MCF 10A (cell line): Measurements from ENCODE around the gene DCHS2. TPM values are rescaled to one million over a fixed set of nuclear protein-coding genes. Genes with fewer than 3 reads are reported as not detected.

Source experiments
- BruUV-seq: library from RNA; stranded (reverse); fragments of 400-500 nt; replicated peaks from 2 replicates; lab custom pipeline; 2021; lab: Mats Ljungman, UMichigan
- CTCF ChIA-PET: fragments of 300-600 bp; sonication (Branson Sonifier 250); formaldehyde crosslinking; extraction: SDS; loops from one replicate; lab custom pipeline; 2021; ENCODE audit warnings: antibody characterized with exemption, inconsistent platforms; lab: Yijun Ruan, JAX
- POLR2A ChIA-PET: fragments of 300-600, 350-650 bp; sonication (Branson Sonifier 250); formaldehyde crosslinking; extraction: SDS; loops from one replicate; lab custom pipeline; 2020; ENCODE audit warnings: antibody characterized with exemption, inconsistent platforms; lab: Yijun Ruan, JAX
- DNase-seq: peaks from one replicate; pipeline ENCODE4 v3.0.0-alpha.2; 2018; ENCODE audit not compliant: unreplicated experiment
- H3K27ac Mint-ChIP-seq: one replicate; pipeline ENCODE4 v1.8.0; 2022; ENCODE audit warnings: mild to moderate bottlenecking, low read depth, mixed read lengths; ENCODE audit not compliant: unreplicated experiment
- H3K27me3 Mint-ChIP-seq: one replicate; pipeline ENCODE4 v1.8.0; 2022; ENCODE audit warnings: mixed read lengths; ENCODE audit not compliant: insufficient read depth, unreplicated experiment
- H3K36me3 Mint-ChIP-seq: one replicate; pipeline ENCODE4 v1.8.0; 2022; ENCODE audit warnings: mild to moderate bottlenecking, moderate library complexity, mixed read lengths; ENCODE audit not compliant: insufficient read depth, unreplicated experiment
- H3K4me1 Mint-ChIP-seq: one replicate; pipeline ENCODE4 v1.8.0; 2022; ENCODE audit warnings: mixed read lengths; ENCODE audit not compliant: insufficient read depth, unreplicated experiment
- H3K4me3 Mint-ChIP-seq: one replicate; pipeline ENCODE4 v1.8.0; 2022; ENCODE audit warnings: mild to moderate bottlenecking, moderate library complexity, mixed read lengths; ENCODE audit not compliant: unreplicated experiment
- H3K9me3 Mint-ChIP-seq: one replicate; pipeline ENCODE4 v1.8.0; 2022; ENCODE audit warnings: mixed read lengths; ENCODE audit not compliant: unreplicated experiment
- CTCF ChIP-seq: fragments of 200-600 bp; IDR thresholded peaks from one replicate; pipeline ENCODE4 v1.8.0; 2022; ENCODE audit warnings: antibody characterized with exemption, mild to moderate bottlenecking; ENCODE audit not compliant: unreplicated experiment
- intact Hi-C: fragments of 100-400 bp; cut with micrococcal nuclease; formaldehyde crosslinking; loops from 2 replicates; pipeline ENCODE4 v1.14.1; 2022
- total RNA-seq: library from RNA; stranded (reverse); gene quantifications from 2 replicates; pipeline ENCODE4 v1.2.3, GENCODE V29; 2022

DCHS2 gene
- total RNA-seq, 1 experiment from 2014 or later = 0.02 TPM

- H3K9me3 Mint-ChIP-seq = no peaks in the 10 kb centered on the region
- TF ChIP-seq CTCF = no peak
- intact Hi-C loops = loop anchor here (2.0 to 10.0 kb wide), 2 partner anchors 177 to 295 kb away; no protein-coding TSS in a partner anchor
- no peaks in the 10 kb centered on the region for H3K27me3 Mint-ChIP-seq
- ChIA-PET POLR2A (interaction anchor here (0.6 to 1.1 kb wide), 4 partner anchors 9 to 442 kb away, joined by 3 to 4 read pairs (median 3); no protein-coding TSS in a partner anchor), CTCF (interaction anchor here (0.6 to 4.8 kb wide), 13 partner anchors 13 to 544 kb away, joined by 3 to 43 read pairs (median 4); no protein-coding TSS in a partner anchor)
- no peaks in the 10 kb centered on the region for H3K36me3 Mint-ChIP-seq
- DNase-seq = peak; percentile 91
- BruUV-seq = no TSS peak
- H3K4me3 Mint-ChIP-seq = no peak overlapping the region
- no peaks in the 10 kb centered on the region for H3K4me1 Mint-ChIP-seq
- H3K27ac Mint-ChIP-seq = no peak overlapping the region
These were observed 161.7 kb downstream of the DCHS2 start for GRCh38 chr4:154329939-154330338.

GRCh38 chr4:154329268-154329868, 162.2 kb downstream of the DCHS2 start:
- H3K27me3 Mint-ChIP-seq = no peaks in the 10 kb centered on the region
- intact Hi-C loops = loop anchor here (2.0 kb wide), 1 partner anchor 177 kb away; no protein-coding TSS in a partner anchor
- CTCF ChIA-PET = interaction anchor here (0.6 to 4.8 kb wide), 16 partner anchors 10 to 543 kb away, joined by 3 to 43 read pairs (median 4); no protein-coding TSS in a partner anchor
- DNase-seq = peak; percentile 50
- H3K27ac Mint-ChIP-seq = no peak overlapping the region
- no peaks in the 10 kb centered on the region for H3K9me3 Mint-ChIP-seq
- no peaks in the 10 kb centered on the region for H3K4me1 Mint-ChIP-seq
- H3K4me3 Mint-ChIP-seq = no peak overlapping the region
- TF ChIP-seq CTCF = peak; percentile 44
- BruUV-seq = no TSS peak
- POLR2A ChIA-PET = interaction anchor here (0.6 to 0.9 kb wide), 3 partner anchors 8 to 442 kb away, joined by 3 read pairs; no protein-coding TSS in a partner anchor
- H3K36me3 Mint-ChIP-seq = no peaks in the 10 kb centered on the region

GRCh38 chr4:154328030-154328429, 163.6 kb downstream of the DCHS2 start:
- BruUV-seq = no TSS peak
- DNase-seq = no peak
- H3K4me3 Mint-ChIP-seq = no peak overlapping the region
- POLR2A ChIA-PET = no interaction called here
- no peaks in the 10 kb centered on the region for H3K9me3 Mint-ChIP-seq
- intact Hi-C loops = loop anchor here (2.0 kb wide), 1 partner anchor 179 kb away; no protein-coding TSS in a partner anchor
- no peaks in the 10 kb centered on the region for H3K4me1 Mint-ChIP-seq
- CTCF ChIA-PET = interaction anchor here (0.6 to 4.8 kb wide), 3 partner anchors 49 to 179 kb away, joined by 3 to 43 read pairs (median 10); no protein-coding TSS in a partner anchor
- no peaks in the 10 kb centered on the region for H3K36me3 Mint-ChIP-seq
- H3K27ac Mint-ChIP-seq = no peak overlapping the region
- TF ChIP-seq CTCF = no peak
- no peaks in the 10 kb centered on the region for H3K27me3 Mint-ChIP-seq

- no peak for DNase-seq
- no TSS peak for BruUV-seq
- intact Hi-C loops = no loop called here
- no peaks in the 10 kb centered on the region for H3K4me1 Mint-ChIP-seq
- H3K36me3 Mint-ChIP-seq = no peaks in the 10 kb centered on the region
- POLR2A ChIA-PET = interaction anchor here (1.4 kb wide), 1 partner anchor 9 kb away, joined by 3 read pairs; no protein-coding TSS in a partner anchor
- peaks cover 9% of the 10 kb centered on the region for H3K9me3 Mint-ChIP-seq
- no peak overlapping the region for H3K27ac Mint-ChIP-seq
- no peak overlapping the region for H3K4me3 Mint-ChIP-seq
- CTCF ChIA-PET = interaction anchor here (1.2 kb wide), 1 partner anchor 571 kb away, joined by 3 read pairs; no protein-coding TSS in a partner anchor
- no peak for TF ChIP-seq CTCF
- no peaks in the 10 kb centered on the region for H3K27me3 Mint-ChIP-seq
These were observed 171.1 kb downstream of the DCHS2 start for GRCh38 chr4:154320521-154320920.
